ENCODE results near the gene PDZD8.

PDZD8 gene

DNA sequence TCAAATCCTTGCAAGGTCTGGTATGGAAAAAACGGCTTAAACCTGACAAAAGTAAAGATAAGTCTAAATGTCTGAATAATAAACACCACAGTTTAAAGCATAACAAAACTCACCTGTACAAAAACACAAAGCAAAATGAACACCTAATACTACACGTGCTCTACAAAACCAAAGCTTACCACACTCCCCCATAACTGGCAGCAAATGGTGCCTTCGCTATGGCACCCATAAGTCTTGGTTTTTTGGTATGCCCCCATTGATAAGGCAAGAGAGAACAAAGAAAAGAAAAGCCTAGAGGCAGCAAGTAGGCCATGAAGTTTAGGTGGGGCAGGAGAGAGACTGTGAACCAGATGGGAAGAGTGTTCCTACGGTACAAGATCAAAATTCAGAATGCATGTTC is 34.2 kb downstream of the PDZD8 start:
- Histone ChIP-seq H3K36me3 (replicated peaks in 1 of 2; ENCODE audit: control insufficient read depth in 2 of 2, insufficient read depth in 2 of 2, low read length in 2 of 2) (peaks cover 0 to 25% of the 10 kb centered on the region in 2 donors), H3K4me2 (ENCODE audit: insufficient read depth, low read length, poor library complexity, severe bottlenecking) (no peak overlapping the region), H3K27me3 (ENCODE audit: control insufficient read depth in 3 of 3, insufficient read depth in 3 of 3, low read depth in 1 of 3, low read length in 3 of 3) (no peaks in the 10 kb centered on the region), H2BK5ac (ENCODE audit: low read length) (no peak overlapping the region), H2BK12ac (ENCODE audit: low read length) (no peak overlapping the region), H3K9ac (ENCODE audit: low read depth, low read length, poor library complexity) (no peak overlapping the region), H4K91ac (ENCODE audit: low read depth, low read length, poor library complexity) (no peak overlapping the region), H2AK5ac (ENCODE audit: low read depth, low read length) (no peak overlapping the region), H3K4ac (ENCODE audit: low read length) (no peak overlapping the region), H3K18ac (ENCODE audit: low read length) (no peak overlapping the region), H3K23ac (ENCODE audit: low read depth, low read length, poor library complexity) (no peak overlapping the region), H2BK15ac (ENCODE audit: low read length) (no peak overlapping the region), H4K8ac (ENCODE audit: low read depth, low read length) (no peak overlapping the region), H3K4me3 (ENCODE audit: low read length in 2 of 2) (no peak overlapping the region), H3K79me1 (ENCODE audit: low read depth, low read length) (no peaks in the 10 kb centered on the region), H3K9me3 (replicated peaks in 1 of 2; ENCODE audit: control insufficient read depth in 2 of 2, insufficient read depth in 1 of 2, low read depth in 1 of 2, low read length in 2 of 2) (no peaks in the 10 kb centered on the region), H2AFZ (ENCODE audit: low read length) (no peak overlapping the region), H3K27ac (replicated peaks; ENCODE audit: low read length) (no peak overlapping the region), H2BK120ac (ENCODE audit: low read depth, low read length) (no peak overlapping the region), H3K4me1 (ENCODE audit: control insufficient read depth in 2 of 2, insufficient read depth in 1 of 2, low read depth in 1 of 2, low read length in 2 of 2) (no peaks in the 10 kb centered on the region), H3K14ac (ENCODE audit: low read length) (no peak overlapping the region)
- WGBS, 2 donors (ENCODE audit: extremely low coverage in 2 of 2, insufficient read length in 2 of 2, insufficient replicate concordance in 1 of 2), result no CpG with 5 or more reads among the region's 4 CpGs
- no peak for DNase-seq (ENCODE audit: low spot score)

DNA sequence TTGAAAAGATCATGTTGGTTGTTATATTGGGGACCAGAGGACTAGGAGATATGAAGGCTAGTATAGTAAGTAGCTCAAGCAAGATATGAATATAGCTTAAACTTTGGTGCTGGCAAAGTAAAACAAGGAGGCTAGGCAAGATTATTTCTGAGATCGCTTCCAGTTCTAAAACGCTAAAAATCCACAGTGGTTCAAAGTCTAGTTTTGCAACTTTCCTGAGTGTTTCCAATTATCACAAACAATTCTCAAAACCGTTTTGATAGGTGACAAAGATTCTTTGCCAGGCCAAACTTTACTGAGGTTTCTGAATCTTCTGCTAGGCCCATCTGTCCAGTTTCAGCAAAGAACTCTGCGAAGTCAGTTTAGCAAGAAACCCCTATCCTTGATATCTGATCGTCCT is 35.3 kb downstream of the PDZD8 start:
- Histone ChIP-seq H2BK12ac (ENCODE audit: low read length) (no peak overlapping the region), H2BK15ac (ENCODE audit: low read length) (no peak overlapping the region), H2AFZ (ENCODE audit: low read length) (no peak overlapping the region), H2BK5ac (ENCODE audit: low read length) (no peak overlapping the region), H3K23ac (ENCODE audit: low read depth, low read length, poor library complexity) (no peak overlapping the region), H3K4me2 (ENCODE audit: insufficient read depth, low read length, poor library complexity, severe bottlenecking) (no peak overlapping the region), H3K27ac (replicated peaks; ENCODE audit: low read length) (no peak overlapping the region), H3K79me1 (ENCODE audit: low read depth, low read length) (no peaks in the 10 kb centered on the region), H4K91ac (ENCODE audit: low read depth, low read length, poor library complexity) (no peak overlapping the region), H4K8ac (ENCODE audit: low read depth, low read length) (no peak overlapping the region), H3K4me1 (ENCODE audit: control insufficient read depth in 2 of 2, insufficient read depth in 1 of 2, low read depth in 1 of 2, low read length in 2 of 2) (no peaks in the 10 kb centered on the region), H3K27me3 (ENCODE audit: control insufficient read depth in 3 of 3, insufficient read depth in 3 of 3, low read depth in 1 of 3, low read length in 3 of 3) (no peaks in the 10 kb centered on the region), H2BK120ac (ENCODE audit: low read depth, low read length) (no peak overlapping the region), H3K4me3 (ENCODE audit: low read length in 2 of 2) (no peak overlapping the region), H3K9me3 (replicated peaks in 1 of 2; ENCODE audit: control insufficient read depth in 2 of 2, insufficient read depth in 1 of 2, low read depth in 1 of 2, low read length in 2 of 2) (peaks cover 0 to 10% of the 10 kb centered on the region in 2 donors), H3K4ac (ENCODE audit: low read length) (no peak overlapping the region), H3K36me3 (replicated peaks in 1 of 2; ENCODE audit: control insufficient read depth in 2 of 2, insufficient read depth in 2 of 2, low read length in 2 of 2) (peaks cover 0 to 34% of the 10 kb centered on the region in 2 donors), H2AK5ac (ENCODE audit: low read depth, low read length) (no peak overlapping the region), H3K9ac (ENCODE audit: low read depth, low read length, poor library complexity) (no peak overlapping the region), H3K18ac (ENCODE audit: low read length) (no peak overlapping the region), H3K14ac (ENCODE audit: low read length) (no peak overlapping the region)
- WGBS, 2 donors (ENCODE audit: extremely low coverage in 2 of 2, insufficient read length in 2 of 2, insufficient replicate concordance in 1 of 2), result no CpG with 5 or more reads among the region's 5 CpGs
- DNase-seq (ENCODE audit: low spot score), result no peak

DNA sequence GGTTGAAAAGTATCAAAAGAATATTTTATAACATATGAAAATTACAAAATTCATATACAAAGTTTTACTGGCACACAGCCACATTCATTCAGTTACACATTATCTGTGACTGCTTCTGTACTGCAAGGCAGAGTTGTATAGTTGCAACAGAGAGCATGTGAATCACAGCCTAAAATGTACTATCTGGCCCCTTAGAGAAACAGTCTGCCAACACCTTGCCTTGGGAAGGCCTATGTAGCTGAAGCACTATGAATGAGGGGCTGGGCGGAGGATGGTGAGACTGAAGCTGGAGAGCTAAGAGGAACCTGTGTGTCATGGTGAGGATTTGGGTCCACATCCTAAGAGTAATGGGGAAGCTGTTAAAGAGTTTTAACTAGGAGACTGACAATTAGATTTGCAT is 35.7 kb downstream of the PDZD8 start:
- no peak overlapping the region for H4K8ac ChIP-seq (ENCODE audit: low read depth, low read length)
- H3K14ac ChIP-seq (ENCODE audit: low read length), result no peak overlapping the region
- H3K79me1 ChIP-seq (ENCODE audit: low read depth, low read length), result no peaks in the 10 kb centered on the region
- H3K27ac ChIP-seq (replicated peaks; ENCODE audit: low read length), result no peak overlapping the region
- H2BK5ac ChIP-seq (ENCODE audit: low read length), result no peak overlapping the region
- H3K23ac ChIP-seq (ENCODE audit: low read depth, low read length, poor library complexity), result no peak overlapping the region
- H3K36me3 ChIP-seq (replicated peaks in 1 of 2; ENCODE audit: control insufficient read depth in 2 of 2, insufficient read depth in 2 of 2, low read length in 2 of 2), result peaks cover 0 to 34% of the 10 kb centered on the region in 2 donors
- no peak overlapping the region for H2BK120ac ChIP-seq (ENCODE audit: low read depth, low read length)
- WGBS, 2 donors (ENCODE audit: extremely low coverage in 2 of 2, insufficient read length in 2 of 2, insufficient replicate concordance in 1 of 2), result no CpG with 5 or more reads among the region's 1 CpG
- H4K91ac ChIP-seq (ENCODE audit: low read depth, low read length, poor library complexity), result no peak overlapping the region
- H3K4me1 ChIP-seq (ENCODE audit: control insufficient read depth in 2 of 2, insufficient read depth in 1 of 2, low read depth in 1 of 2, low read length in 2 of 2), result no peaks in the 10 kb centered on the region
- DNase-seq (ENCODE audit: low spot score), result no peak
- no peak overlapping the region for H2BK12ac ChIP-seq (ENCODE audit: low read length)
- H2AFZ ChIP-seq (ENCODE audit: low read length), result no peak overlapping the region
- H3K4me3 ChIP-seq (ENCODE audit: low read length in 2 of 2), result no peak overlapping the region
- H2BK15ac ChIP-seq (ENCODE audit: low read length), result no peak overlapping the region
- H3K4ac ChIP-seq (ENCODE audit: low read length), result no peak overlapping the region
- no peak overlapping the region for H3K9ac ChIP-seq (ENCODE audit: low read depth, low read length, poor library complexity)
- no peak overlapping the region for H3K18ac ChIP-seq (ENCODE audit: low read length)
- H2AK5ac ChIP-seq (ENCODE audit: low read depth, low read length), result no peak overlapping the region
- no peak overlapping the region for H3K4me2 ChIP-seq (ENCODE audit: insufficient read depth, low read length, poor library complexity, severe bottlenecking)
- H3K27me3 ChIP-seq (ENCODE audit: control insufficient read depth in 3 of 3, insufficient read depth in 3 of 3, low read depth in 1 of 3, low read length in 3 of 3), result no peaks in the 10 kb centered on the region
- peaks cover 0 to 14% of the 10 kb centered on the region in 2 donors for H3K9me3 ChIP-seq (replicated peaks in 1 of 2; ENCODE audit: control insufficient read depth in 2 of 2, insufficient read depth in 1 of 2, low read depth in 1 of 2, low read length in 2 of 2)

DNA sequence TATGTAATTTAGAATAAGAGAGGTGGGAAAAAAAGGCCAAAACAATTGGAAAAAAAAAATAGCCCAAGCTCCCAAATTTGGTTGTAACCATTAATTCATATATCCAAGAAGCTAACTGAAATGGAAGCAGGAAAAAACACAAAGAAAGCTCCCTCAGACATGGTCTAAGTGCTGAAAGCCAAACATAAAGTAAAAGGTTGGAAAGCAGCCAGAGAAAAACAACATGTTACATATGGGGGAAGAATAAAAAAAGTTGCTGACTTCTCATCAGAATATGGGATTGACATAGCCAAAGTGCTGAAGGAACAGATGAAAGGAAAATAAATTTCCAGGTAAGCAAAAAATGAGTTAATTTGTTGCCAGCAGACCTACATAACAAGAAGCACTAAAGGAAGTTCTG is 40.3 kb downstream of the PDZD8 start:
- no peak overlapping the region for H3K4me3 ChIP-seq (ENCODE audit: low read length in 2 of 2)
- H3K14ac ChIP-seq (ENCODE audit: low read length), result no peak overlapping the region
- H3K4me1 ChIP-seq (ENCODE audit: control insufficient read depth in 2 of 2, insufficient read depth in 1 of 2, low read depth in 1 of 2, low read length in 2 of 2), result no peaks in the 10 kb centered on the region
- no peak overlapping the region for H3K18ac ChIP-seq (ENCODE audit: low read length)
- H3K36me3 ChIP-seq (replicated peaks in 1 of 2; ENCODE audit: control insufficient read depth in 2 of 2, insufficient read depth in 2 of 2, low read length in 2 of 2), result peaks cover 0 to 33% of the 10 kb centered on the region in 2 donors
- no peak overlapping the region for H4K8ac ChIP-seq (ENCODE audit: low read depth, low read length)
- H3K79me1 ChIP-seq (ENCODE audit: low read depth, low read length), result no peaks in the 10 kb centered on the region
- H3K9me3 ChIP-seq (replicated peaks in 1 of 2; ENCODE audit: control insufficient read depth in 2 of 2, insufficient read depth in 1 of 2, low read depth in 1 of 2, low read length in 2 of 2), result peaks cover 0 to 20% of the 10 kb centered on the region in 2 donors
- no peak overlapping the region for H3K4me2 ChIP-seq (ENCODE audit: insufficient read depth, low read length, poor library complexity, severe bottlenecking)
- no peak overlapping the region for H2BK15ac ChIP-seq (ENCODE audit: low read length)
- no peak for DNase-seq (ENCODE audit: low spot score)
- H2BK5ac ChIP-seq (ENCODE audit: low read length), result no peak overlapping the region
- no peak overlapping the region for H2BK12ac ChIP-seq (ENCODE audit: low read length)
- no peak overlapping the region for H2AK5ac ChIP-seq (ENCODE audit: low read depth, low read length)
- H3K4ac ChIP-seq (ENCODE audit: low read length), result no peak overlapping the region
- H2AFZ ChIP-seq (ENCODE audit: low read length), result no peak overlapping the region
- no peak overlapping the region for H3K9ac ChIP-seq (ENCODE audit: low read depth, low read length, poor library complexity)
- H4K91ac ChIP-seq (ENCODE audit: low read depth, low read length, poor library complexity), result no peak overlapping the region
- H3K23ac ChIP-seq (ENCODE audit: low read depth, low read length, poor library complexity), result no peak overlapping the region
- H2BK120ac ChIP-seq (ENCODE audit: low read depth, low read length), result no peak overlapping the region
- no peak overlapping the region for H3K27ac ChIP-seq (replicated peaks; ENCODE audit: low read length)
- no peaks in the 10 kb centered on the region for H3K27me3 ChIP-seq (ENCODE audit: control insufficient read depth in 3 of 3, insufficient read depth in 3 of 3, low read depth in 1 of 3, low read length in 3 of 3)
